Activated naive CD4-positive, alpha-beta T cell treated with anti-CD3 and anti-CD28 coated beads, Interleukin-2, amount 50 U/mL, for 24 hours (primary cell): Measurements from ENCODE around the gene PNP.
A peak's percentile ranks its signal among the peaks of the same experiment; 100 is the strongest.

Source experiments
- H3K27ac Mint-ChIP-seq: one replicate; pipeline ENCODE4 v1.8.0; 2021; ENCODE audit warnings: mild to moderate bottlenecking, mixed read lengths
- H3K27me3 Mint-ChIP-seq: one replicate; pipeline ENCODE4 v1.8.0; 2021; ENCODE audit warnings: mixed read lengths
- H3K36me3 Mint-ChIP-seq: one replicate; pipeline ENCODE4 v1.8.0; 2021; ENCODE audit warnings: mixed read lengths
- H3K4me1 Mint-ChIP-seq: one replicate; pipeline ENCODE4 v1.8.0; 2021; ENCODE audit warnings: mixed read lengths
- H3K4me3 Mint-ChIP-seq: one replicate; pipeline ENCODE4 v1.8.0; 2021; ENCODE audit warnings: mild to moderate bottlenecking, mixed read lengths
- H3K9me3 Mint-ChIP-seq: one replicate; pipeline ENCODE4 v1.8.0; 2021; ENCODE audit warnings: mixed read lengths

The PNP gene

DNA sequence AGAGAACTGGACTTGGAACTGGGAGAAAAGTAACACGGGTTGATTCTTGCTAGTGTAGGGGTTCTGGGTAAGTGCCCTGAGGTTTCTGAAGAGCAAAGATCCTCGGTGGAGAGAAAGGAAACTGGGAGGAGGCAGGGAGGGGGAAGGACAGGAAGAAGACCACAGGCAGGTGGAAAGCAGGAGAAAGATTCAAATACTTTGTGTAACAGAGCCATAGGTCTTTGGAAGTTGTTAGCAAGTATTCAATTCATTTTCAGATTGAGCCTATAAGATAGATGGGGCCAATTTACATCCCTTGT, 1.3 kb downstream of the PNP start:
- H3K9me3 Mint-ChIP-seq: no peaks in the 10 kb centered on the region
- H3K27me3 Mint-ChIP-seq: no peaks in the 10 kb centered on the region

DNA sequence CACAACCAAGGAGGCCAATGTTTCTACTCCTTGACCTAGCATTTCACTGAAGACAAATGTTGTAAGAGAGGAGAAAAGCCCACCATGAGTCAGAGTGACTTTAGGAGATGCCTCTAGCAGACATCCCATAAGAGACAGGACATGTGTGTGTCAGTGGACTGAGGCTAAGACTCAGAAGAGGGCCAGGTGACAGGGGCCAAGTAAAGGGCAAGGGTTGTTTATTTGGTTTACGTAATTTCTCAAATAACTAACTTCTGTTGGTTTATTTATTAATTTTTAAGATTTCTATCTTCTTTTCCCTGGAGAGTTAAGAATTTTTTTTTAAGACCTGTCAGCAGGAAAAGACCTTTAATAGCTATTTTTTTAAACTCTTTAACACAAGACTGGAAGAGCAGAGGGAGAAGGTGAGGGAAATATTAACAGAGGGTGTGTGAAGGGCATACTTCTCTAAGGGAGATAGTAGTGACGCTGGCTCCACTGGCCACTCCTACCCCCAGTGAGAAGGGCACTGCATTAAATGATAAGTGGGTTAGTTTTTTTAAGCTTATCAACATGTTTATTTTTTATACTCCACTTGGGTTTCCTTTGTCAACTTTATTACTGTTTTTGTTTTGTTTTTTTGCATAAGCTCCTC, 3.4 kb downstream of the PNP start:
- H3K4me3 Mint-ChIP-seq: peak overlapping the region; percentile 95
- H3K36me3 Mint-ChIP-seq: peaks cover 42% of the 10 kb centered on the region
- no peaks in the 10 kb centered on the region for H3K9me3 Mint-ChIP-seq
- H3K27ac Mint-ChIP-seq: no peak overlapping the region
- peaks cover 72% of the 10 kb centered on the region for H3K4me1 Mint-ChIP-seq
- no peaks in the 10 kb centered on the region for H3K27me3 Mint-ChIP-seq

More for the DNA sequence above, 1.3 kb downstream of the PNP start:
- H3K36me3 Mint-ChIP-seq: peaks cover 28% of the 10 kb centered on the region
- H3K4me3 Mint-ChIP-seq: peak overlapping the region; percentile 95
- H3K4me1 Mint-ChIP-seq: peaks cover 51% of the 10 kb centered on the region
- H3K27ac Mint-ChIP-seq: peak overlapping the region; percentile 97

GRCh38 chr14:20476776-20477175, 7.6 kb downstream of the PNP start:
- Mint-ChIP-seq H3K4me1 (peaks cover 85% of the 10 kb centered on the region), H3K27me3 (no peaks in the 10 kb centered on the region), H3K27ac (peak overlapping the region; percentile 92), H3K9me3 (no peaks in the 10 kb centered on the region), H3K4me3 (peak overlapping the region; percentile 82), H3K36me3 (peaks cover 45% of the 10 kb centered on the region)

- Mint-ChIP-seq H3K9me3 (no peaks in the 10 kb centered on the region), H3K4me3 (peak overlapping the region; percentile 82), H3K27ac (peak overlapping the region; percentile 92), H3K36me3 (peaks cover 42% of the 10 kb centered on the region), H3K27me3 (no peaks in the 10 kb centered on the region), H3K4me1 (peaks cover 85% of the 10 kb centered on the region)
These were observed 8.1 kb downstream of the PNP start for GRCh38 chr14:20477211-20477876.

DNA sequence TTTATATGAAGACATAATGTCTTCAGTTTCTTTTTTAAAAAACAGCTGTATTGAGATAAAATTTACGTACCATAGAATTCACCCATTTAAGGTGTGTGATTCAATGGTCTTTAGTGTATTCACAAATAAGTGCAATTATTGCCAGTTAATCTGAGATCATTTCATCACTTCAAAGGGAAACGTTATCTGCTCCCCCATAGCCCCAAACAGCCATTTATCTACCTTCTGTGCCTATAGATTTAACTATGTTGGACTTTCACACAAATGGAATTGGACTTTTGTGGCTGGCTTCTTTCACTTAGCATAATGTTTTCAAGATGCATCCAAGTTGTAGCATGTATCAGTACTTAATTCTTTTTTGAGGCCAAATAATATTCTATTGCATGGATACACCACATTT, 9.7 kb downstream of the PNP start:
- Mint-ChIP-seq H3K4me3 (no peak overlapping the region), H3K4me1 (peaks cover 89% of the 10 kb centered on the region), H3K27me3 (no peaks in the 10 kb centered on the region), H3K36me3 (peaks cover 34% of the 10 kb centered on the region), H3K9me3 (no peaks in the 10 kb centered on the region), H3K27ac (no peak overlapping the region)

DNA sequence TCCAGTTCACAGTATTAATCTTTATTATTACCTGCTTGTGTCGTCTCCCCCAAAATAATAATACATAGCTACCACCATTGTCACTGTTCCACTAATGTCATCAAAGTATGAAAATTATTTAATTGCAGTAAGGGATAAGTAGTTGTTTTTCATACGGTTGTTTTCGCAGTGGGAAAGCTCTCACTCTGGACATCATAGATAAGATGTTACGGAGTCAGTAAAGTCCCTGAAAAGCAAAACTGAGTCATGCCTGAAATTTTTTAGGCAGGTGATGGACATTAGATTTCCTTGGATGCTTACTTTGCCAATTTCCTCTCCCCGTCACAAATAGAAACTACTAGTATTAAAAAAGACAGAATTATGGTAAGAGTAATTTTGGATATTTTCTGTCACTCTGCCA, 13.2 kb downstream of the PNP start:
- H3K9me3 Mint-ChIP-seq: no peaks in the 10 kb centered on the region
- H3K4me3 Mint-ChIP-seq: no peak overlapping the region
- peak overlapping the region; percentile 83 for H3K27ac Mint-ChIP-seq
- peaks cover 9% of the 10 kb centered on the region for H3K36me3 Mint-ChIP-seq
- no peaks in the 10 kb centered on the region for H3K27me3 Mint-ChIP-seq
- peaks cover 74% of the 10 kb centered on the region for H3K4me1 Mint-ChIP-seq

- H3K4me1 Mint-ChIP-seq: peaks cover 81% of the 10 kb centered on the region
These were observed 16.7 kb downstream of the PNP start for GRCh38 chr14:20485900-20486299.

DNA sequence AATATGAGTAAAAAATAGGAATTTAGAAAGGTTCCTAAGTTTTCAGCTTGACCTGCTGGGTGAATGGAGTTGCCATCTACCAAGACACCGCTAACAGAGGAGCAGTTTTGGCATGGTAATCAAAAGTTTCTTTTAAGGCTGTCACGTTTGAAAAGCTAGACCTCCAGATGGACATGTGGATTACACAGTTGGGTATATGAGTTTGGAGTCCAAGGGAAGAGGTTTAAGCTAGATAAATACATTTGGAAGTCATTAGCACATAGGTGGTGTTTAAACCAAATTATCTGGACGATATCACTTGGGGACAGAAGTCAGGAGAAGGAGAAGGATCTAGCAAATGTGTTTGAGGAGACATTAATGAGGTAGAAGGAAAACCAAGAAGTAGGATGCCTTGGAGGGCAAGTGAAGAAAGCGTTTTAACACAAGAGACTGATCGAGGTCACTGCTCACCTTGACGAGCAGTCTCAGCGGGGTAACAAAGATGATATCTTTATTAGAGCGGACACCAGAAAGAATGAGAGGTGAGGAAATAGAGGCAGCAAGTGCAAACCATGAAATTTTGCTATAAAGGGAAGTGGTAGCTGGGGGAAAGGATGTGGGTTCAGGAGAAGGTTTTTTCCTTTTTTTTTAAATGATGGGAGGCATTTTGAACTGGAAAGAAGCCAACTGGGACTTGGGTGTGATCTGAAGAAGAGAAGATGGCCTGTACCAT, 17.6 kb downstream of the PNP start:
- peak overlapping the region; percentile 91 for H3K27ac Mint-ChIP-seq
- H3K36me3 Mint-ChIP-seq: no peaks in the 10 kb centered on the region
- peak overlapping the region; percentile 4 for H3K4me3 Mint-ChIP-seq
- H3K9me3 Mint-ChIP-seq: no peaks in the 10 kb centered on the region
- H3K4me1 Mint-ChIP-seq: peaks cover 82% of the 10 kb centered on the region
- no peaks in the 10 kb centered on the region for H3K27me3 Mint-ChIP-seq

More at GRCh38 chr14:20485900-20486299, 16.7 kb downstream of the PNP start:
- peak overlapping the region; percentile 78 for H3K27ac Mint-ChIP-seq
- H3K4me3 Mint-ChIP-seq: no peak overlapping the region
- H3K27me3 Mint-ChIP-seq: no peaks in the 10 kb centered on the region
- no peaks in the 10 kb centered on the region for H3K9me3 Mint-ChIP-seq
- H3K36me3 Mint-ChIP-seq: no peaks in the 10 kb centered on the region

- Mint-ChIP-seq H3K36me3 (no peaks in the 10 kb centered on the region), H3K4me1 (peaks cover 80% of the 10 kb centered on the region), H3K9me3 (no peaks in the 10 kb centered on the region), H3K4me3 (peak overlapping the region; percentile 4), H3K27me3 (no peaks in the 10 kb centered on the region), H3K27ac (peak overlapping the region; percentile 33)
These were observed 18.2 kb downstream of the PNP start for GRCh38 chr14:20487396-20487725.

DNA sequence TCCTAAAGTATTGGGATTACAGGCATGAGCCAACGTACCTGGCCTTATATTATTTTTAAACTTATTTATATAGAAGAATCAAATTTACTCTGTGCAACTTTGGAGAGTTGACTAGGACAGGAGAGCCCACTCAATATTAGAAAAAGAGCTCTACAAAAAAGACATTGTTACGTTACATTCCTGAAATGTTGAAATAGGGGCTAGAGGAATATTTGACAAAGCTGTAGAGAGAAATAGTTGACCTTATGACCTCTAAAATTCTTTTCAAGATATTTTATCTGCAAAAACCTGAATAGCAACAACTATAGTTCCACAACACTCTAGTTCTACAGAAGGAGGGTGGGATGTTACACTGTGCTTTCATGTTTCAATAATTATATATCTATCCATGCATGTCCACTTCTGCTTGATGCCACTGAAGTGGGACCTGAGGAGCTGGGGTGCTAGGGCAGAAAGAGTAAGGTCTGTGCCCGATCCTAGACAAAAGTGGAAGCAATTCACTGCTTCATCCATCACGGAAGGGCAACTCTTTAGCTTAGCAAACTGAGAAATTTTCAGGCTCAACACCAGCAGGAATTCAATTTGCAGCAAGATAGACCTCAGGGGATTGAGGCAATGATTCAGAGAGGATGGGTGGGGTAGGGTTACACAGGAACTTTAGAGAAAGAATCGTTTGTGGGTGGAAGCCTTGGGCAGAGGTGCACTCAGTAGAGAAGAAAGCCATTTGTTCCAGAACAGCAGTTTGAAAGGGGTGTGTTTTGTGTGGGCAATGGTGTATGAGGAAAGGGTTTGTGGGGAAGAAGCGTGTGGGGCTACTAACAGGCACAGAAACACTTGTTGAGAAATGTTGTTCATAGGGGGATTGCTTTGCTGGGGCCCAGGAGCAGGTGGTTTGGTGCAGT, 20.1 kb downstream of the PNP start:
- Mint-ChIP-seq H3K4me3 (peak overlapping the region; percentile 71), H3K4me1 (peaks cover 74% of the 10 kb centered on the region), H3K27ac (peak overlapping the region; percentile 87), H3K36me3 (no peaks in the 10 kb centered on the region), H3K9me3 (no peaks in the 10 kb centered on the region), H3K27me3 (no peaks in the 10 kb centered on the region)

DNA sequence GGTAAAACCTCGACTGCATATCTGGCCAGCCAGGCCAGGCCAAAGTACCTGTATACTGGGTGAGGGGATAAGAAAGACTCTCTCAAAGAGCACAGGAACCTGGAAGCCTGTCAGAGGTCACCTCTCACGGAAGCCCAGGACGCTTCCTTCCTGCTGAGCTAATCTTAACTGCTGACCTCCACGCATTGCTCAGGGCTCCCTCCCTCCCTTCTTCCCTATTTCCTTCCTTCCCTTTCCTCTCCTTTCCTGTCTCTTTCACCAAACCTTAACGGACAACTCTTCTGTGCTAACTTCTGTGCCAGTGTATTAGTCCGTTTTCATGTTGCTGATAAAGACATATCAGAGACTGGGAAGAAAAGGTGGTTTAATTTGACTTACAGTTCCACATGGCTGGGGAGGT, 21.4 kb downstream of the PNP start:
- Mint-ChIP-seq H3K4me1 (peaks cover 78% of the 10 kb centered on the region), H3K27me3 (no peaks in the 10 kb centered on the region), H3K27ac (peak overlapping the region; percentile 94), H3K9me3 (no peaks in the 10 kb centered on the region), H3K36me3 (no peaks in the 10 kb centered on the region), H3K4me3 (peak overlapping the region; percentile 50)

DNA sequence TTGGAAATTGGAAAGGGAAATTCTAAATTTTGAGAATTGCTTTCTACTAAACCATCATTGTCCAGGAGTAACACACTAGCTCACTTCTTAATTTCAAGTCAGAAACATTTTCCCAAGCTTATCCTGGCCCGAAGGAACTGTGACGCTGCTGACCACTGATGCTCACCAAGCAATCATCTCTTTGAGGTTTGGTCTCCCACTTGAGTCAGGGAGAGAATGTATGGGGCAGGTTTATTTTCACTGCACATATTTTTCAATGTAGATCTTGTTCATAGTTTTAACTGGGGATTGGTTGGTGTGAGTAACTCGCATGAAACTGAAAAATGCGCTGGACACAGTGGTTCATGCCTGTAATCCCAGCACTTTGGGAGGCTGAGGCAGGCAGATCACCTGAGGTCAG, 23.3 kb downstream of the PNP start:
- H3K27me3 Mint-ChIP-seq: no peaks in the 10 kb centered on the region
- peaks cover 71% of the 10 kb centered on the region for H3K4me1 Mint-ChIP-seq

DNA sequence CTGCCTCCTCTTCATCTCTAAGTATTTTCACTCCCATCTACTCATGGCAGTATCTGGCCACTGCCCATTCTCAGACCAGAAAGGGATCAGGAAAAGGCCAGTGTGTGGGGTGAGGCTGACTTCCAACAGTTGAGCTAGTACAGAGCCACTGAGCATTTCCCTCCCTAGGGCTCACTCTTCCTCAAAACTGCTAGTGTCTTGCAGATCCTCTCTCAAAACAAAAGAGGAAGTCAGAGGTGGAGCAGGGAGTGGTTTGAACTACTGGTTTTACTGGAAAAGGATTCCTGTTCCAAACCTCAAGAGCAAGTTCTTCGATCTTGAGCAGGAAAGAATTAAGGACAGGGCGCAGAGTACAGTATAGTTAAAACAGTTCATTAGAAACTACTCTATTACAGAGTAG, 24.4 kb downstream of the PNP start:
- Mint-ChIP-seq H3K27ac (peak overlapping the region; percentile 76), H3K4me3 (no peak overlapping the region), H3K36me3 (no peaks in the 10 kb centered on the region), H3K9me3 (no peaks in the 10 kb centered on the region), H3K27me3 (no peaks in the 10 kb centered on the region), H3K4me1 (peaks cover 60% of the 10 kb centered on the region)

More for the DNA sequence above, 23.3 kb downstream of the PNP start:
- Mint-ChIP-seq H3K36me3 (no peaks in the 10 kb centered on the region), H3K9me3 (no peaks in the 10 kb centered on the region), H3K4me3 (no peak overlapping the region), H3K27ac (no peak overlapping the region)

DNA sequence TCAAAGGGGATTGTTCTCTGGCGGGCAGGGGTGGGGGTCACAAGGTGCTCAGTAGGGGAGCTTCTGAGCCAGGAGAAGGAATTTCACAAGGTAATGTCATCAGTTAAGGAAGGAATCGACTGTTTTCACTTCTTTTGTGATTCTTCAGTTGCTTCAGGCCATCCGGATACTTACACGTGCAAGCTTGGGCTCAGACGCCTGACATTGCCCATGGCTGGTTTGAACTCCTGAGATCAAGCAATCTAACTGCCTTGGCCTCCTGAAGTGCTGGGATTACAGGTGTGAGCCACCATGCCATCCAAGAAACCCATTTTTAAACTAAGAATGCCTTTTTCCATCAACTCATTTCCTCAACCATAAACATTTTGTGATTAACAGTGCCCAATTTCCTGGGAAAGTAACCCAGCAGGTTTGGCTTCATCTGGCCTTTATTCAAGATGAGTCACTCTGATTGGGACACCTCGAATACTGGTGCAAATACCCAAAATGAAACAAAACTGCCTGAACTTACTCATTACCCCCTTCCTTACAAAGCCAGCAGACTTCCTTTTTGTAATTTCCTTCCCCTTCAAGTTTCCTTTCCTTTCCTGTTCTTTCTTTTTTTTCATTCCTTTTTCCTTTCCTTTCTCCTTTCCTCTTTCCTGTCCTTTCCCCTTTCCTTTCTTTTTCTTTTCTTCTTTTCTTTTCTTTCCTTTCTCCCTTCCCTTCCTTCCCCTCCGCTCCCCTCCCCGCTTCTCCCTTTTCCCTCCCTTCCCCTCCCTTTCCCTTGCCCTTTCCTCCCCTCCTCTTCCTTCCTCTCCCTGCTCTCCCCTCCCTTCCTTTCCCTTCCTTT, 25.9 kb downstream of the PNP start:
- Mint-ChIP-seq H3K4me3 (no peak overlapping the region), H3K27me3 (no peaks in the 10 kb centered on the region), H3K9me3 (no peaks in the 10 kb centered on the region), H3K27ac (peak overlapping the region; percentile 23), H3K4me1 (peaks cover 45% of the 10 kb centered on the region), H3K36me3 (no peaks in the 10 kb centered on the region)

DNA sequence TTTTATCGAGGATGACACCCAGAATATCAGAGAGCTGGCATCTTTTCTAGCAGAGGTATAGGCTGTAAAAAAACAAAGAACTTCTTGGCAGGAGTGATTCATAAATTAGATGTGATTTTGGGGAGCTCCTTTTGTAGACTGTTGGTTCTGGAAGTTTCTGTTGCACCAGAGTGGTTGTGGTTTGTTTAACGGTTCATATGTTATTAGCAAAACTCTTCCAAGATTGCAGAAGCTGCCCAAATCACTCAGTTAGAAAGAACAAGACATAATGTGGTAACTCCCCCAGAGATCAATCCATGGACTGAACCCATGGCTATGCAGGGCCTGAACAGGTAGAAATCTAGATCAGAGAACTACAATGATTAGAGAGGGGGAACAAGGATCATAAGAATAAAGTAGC, 29.4 kb downstream of the PNP start:
- Mint-ChIP-seq H3K4me1 (peaks cover 23% of the 10 kb centered on the region), H3K36me3 (no peaks in the 10 kb centered on the region), H3K27ac (no peak overlapping the region), H3K27me3 (no peaks in the 10 kb centered on the region), H3K4me3 (no peak overlapping the region), H3K9me3 (no peaks in the 10 kb centered on the region)
